ENCODE measurements around the gene TMEM120B. TPM values are rescaled to one million over a fixed set of nuclear protein-coding genes. Genes with fewer than 3 reads are reported as not detected.

TMEM120B gene
- total and polyA plus RNA-seq, 2 of the 4 experiments (the other 2 are of a cell fraction), result 10.6 to 18.4 TPM

GRCh38 chr12:121830134-121830533, 117.6 kb downstream of the TMEM120B start:
- ATAC-seq (ENCODE audit: low read depth) (no peak), DNase-seq (no peak)
- no peak overlapping the region for H2BK15ac ChIP-seq (ENCODE audit: low read depth, low read length)
- no peak overlapping the region for H2BK20ac ChIP-seq (ENCODE audit: low read depth, low read length)
- no peak overlapping the region for H4K5ac ChIP-seq (ENCODE audit: low read depth, low read length)
- TF ChIP-seq FOS (IDR thresholded peaks at IDR 0.05; ENCODE audit: low read depth, low read length) (no peak), USF2 (IDR thresholded peaks at IDR 0.05; ENCODE audit: low read depth, low read length) (no peak), CEBPB (IDR thresholded peaks at IDR 0.05; ENCODE audit: low read depth, low read length) (no peak), CTCF (conservative IDR thresholded peaks at IDR 0.05; ENCODE audit: low read depth, low read length) (no peak), SMC3 (IDR thresholded peaks at IDR 0.05; ENCODE audit: low read depth, low read length) (no peak), RCOR1 (IDR thresholded peaks at IDR 0.05; ENCODE audit: insufficient replicate concordance, low read length) (no peak), MAZ (IDR thresholded peaks at IDR 0.05; ENCODE audit: borderline replicate concordance, low read depth, low read length) (no peak), POLR2A (IDR thresholded peaks at IDR 0.05; ENCODE audit: low read depth, low read length) (no peak), BHLHE40 (IDR thresholded peaks at IDR 0.05; ENCODE audit: low read depth, low read length) (no peak), RFX5 (IDR thresholded peaks at IDR 0.05; ENCODE audit: low read depth, low read length) (no peak), MXI1 (IDR thresholded peaks at IDR 0.05; ENCODE audit: borderline replicate concordance, low read depth, low read length) (no peak), CHD1 (IDR thresholded peaks at IDR 0.05; ENCODE audit: low read depth, low read length) (no peak), RAD21 (IDR thresholded peaks at IDR 0.05; ENCODE audit: low read length) (no peak), MAFK (IDR thresholded peaks at IDR 0.05; ENCODE audit: low read depth, low read length) (no peak), ELK1 (IDR thresholded peaks at IDR 0.05; ENCODE audit: borderline replicate concordance, low read depth, low read length) (no peak), NFE2L2 (IDR thresholded peaks at IDR 0.05; ENCODE audit: low read depth, low read length) (no peak)
- ChIA-PET CTCF (no interaction called here), POLR2A (ENCODE audit: unreplicated experiment) (no interaction called here)
- no peak overlapping the region for H3K14ac ChIP-seq (replicated peaks; ENCODE audit: low read depth, low read length)
- dilution Hi-C loops (cut with HindIII; ENCODE audit: low sequenced_read_pairs, unreplicated experiment), result no loop called here
- no peak overlapping the region for H3K4ac ChIP-seq (ENCODE audit: low read depth, low read length)
- no peaks in the 10 kb centered on the region for H3K27me3 ChIP-seq (ENCODE audit: control insufficient read depth, insufficient read depth, low read length)
- H3K4me3 ChIP-seq (ENCODE audit: insufficient read depth, low read depth, low read length), result no peak overlapping the region
- in situ Hi-C loops (cut with MboI; ENCODE audit: low sequenced_read_pairs), result no loop called here
- H3K79me1 ChIP-seq (ENCODE audit: low read depth in 1 of 2, low read length in 2 of 2), result peaks cover 13 to 32% of the 10 kb centered on the region in 2 experiments
- BruUV-seq (replicated peaks), result no TSS peak
- no peak overlapping the region for H3K23ac ChIP-seq (ENCODE audit: low read depth, low read length)
- H2BK120ac ChIP-seq (ENCODE audit: low read depth, low read length), result no peak overlapping the region
- H2BK5ac ChIP-seq (ENCODE audit: low read depth, low read length, poor library complexity, severe bottlenecking), result no peak overlapping the region
- intact Hi-C loops (cut with micrococcal nuclease), result no loop called here
- H4K8ac ChIP-seq (ENCODE audit: low read depth in 2 of 2, low read length in 2 of 2), result no peak overlapping the region
- no peak overlapping the region for H2AK5ac ChIP-seq (ENCODE audit: low read depth, low read length)
- H3K4me2 ChIP-seq (ENCODE audit: low read depth, low read length), result no peak overlapping the region
- no peak overlapping the region for H3K56ac ChIP-seq (ENCODE audit: extremely low read depth, insufficient read depth, low read length)
- H3K4me1 ChIP-seq (ENCODE audit: control insufficient read depth, insufficient read depth, low read length), result no peaks in the 10 kb centered on the region
- H2AK9ac ChIP-seq (replicated peaks; ENCODE audit: low read depth, low read length, poor library complexity), result no peak overlapping the region
- peaks cover 53% of the 10 kb centered on the region for H3K36me3 ChIP-seq (ENCODE audit: control insufficient read depth, insufficient read depth, low read length)
- H2AFZ ChIP-seq (replicated peaks; ENCODE audit: low read length, poor library complexity), result no peak overlapping the region
- H4K20me1 ChIP-seq (ENCODE audit: insufficient read depth, low read length), result peaks cover 6% of the 10 kb centered on the region; the same call in 1 of the 2 replicates
- no peaks in the 10 kb centered on the region for H3K9me3 ChIP-seq (ENCODE audit: control insufficient read depth, insufficient read depth, low read length)
- H3K18ac ChIP-seq (ENCODE audit: low read depth, low read length), result no peak overlapping the region
- whole genome bisulfite sequencing, 2 experiments (ENCODE audit: extremely low coverage in 2 of 2, insufficient read length in 1 of 2), result 89% methylated on average over 18 of the region's 23 CpGs; no CpG with 5 or more reads in 1 of the 2 experiments
- H3K9me1 ChIP-seq (ENCODE audit: insufficient read depth, low read length), result no peaks in the 10 kb centered on the region
- no peak overlapping the region for H4K91ac ChIP-seq (ENCODE audit: insufficient read depth, low read depth, low read length)
- H3K27ac ChIP-seq (ENCODE audit: insufficient read depth, low read length), result no peak overlapping the region
- H3K9ac ChIP-seq (ENCODE audit: low read depth, low read length), result no peak overlapping the region

Data from IMR-90 (cell line).